Measurements from ENCODE around the gene LSG1.
A peak's percentile ranks its signal among the peaks of the same experiment; 100 is the strongest.
"Not testable (repeated sequence)": the region's sequence is repeated elsewhere in the genome, so short reads cannot be mapped to it uniquely, and the experiment has no call there.

The LSG1 gene

DNA sequence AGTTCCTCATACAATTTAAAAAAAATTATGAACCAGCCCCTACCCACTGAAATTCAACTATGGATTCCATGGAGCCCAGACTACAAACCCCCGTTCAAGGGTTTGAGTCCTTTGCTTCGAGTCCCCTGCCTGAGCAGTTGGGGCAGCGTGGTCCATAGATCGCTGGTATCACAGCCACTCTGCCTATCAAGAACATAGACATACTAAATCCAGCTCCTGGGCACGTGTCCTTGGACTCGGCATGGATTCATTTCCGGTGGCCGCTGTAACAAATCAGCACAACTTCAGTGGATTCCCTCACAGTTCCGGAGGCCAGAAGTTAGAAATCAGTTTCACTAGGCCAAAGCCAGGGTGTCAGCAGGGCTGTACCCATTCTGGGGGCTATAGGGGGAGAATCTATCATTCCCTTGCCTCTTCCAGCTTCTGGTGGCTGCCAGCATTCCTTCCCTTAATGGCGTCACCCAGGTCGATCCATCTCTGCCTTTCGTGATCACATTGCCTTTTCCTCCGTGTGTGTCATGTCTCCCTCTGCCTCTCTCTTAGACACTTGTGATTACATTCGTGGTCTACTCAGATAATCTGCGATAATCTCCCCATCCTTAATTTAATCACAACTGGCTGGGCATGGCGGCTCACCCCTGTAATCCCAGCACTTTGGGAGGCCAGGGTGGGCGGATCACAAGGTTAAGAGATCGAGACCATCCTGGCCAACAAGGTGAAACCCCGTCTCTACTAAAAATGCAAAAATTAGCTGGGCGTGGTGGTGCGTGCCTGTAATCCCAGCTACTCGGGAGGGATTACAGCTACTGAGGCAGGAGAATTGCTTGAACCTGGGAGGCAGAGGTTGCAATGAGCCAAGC lies 34.2 kb downstream of the LSG1 start:
- no peak for DNase-seq (ENCODE audit: low read depth)
- H3K4me3 ChIP-seq (ENCODE audit: low read length), result no peak overlapping the region
- TF ChIP-seq, protein P1, sequence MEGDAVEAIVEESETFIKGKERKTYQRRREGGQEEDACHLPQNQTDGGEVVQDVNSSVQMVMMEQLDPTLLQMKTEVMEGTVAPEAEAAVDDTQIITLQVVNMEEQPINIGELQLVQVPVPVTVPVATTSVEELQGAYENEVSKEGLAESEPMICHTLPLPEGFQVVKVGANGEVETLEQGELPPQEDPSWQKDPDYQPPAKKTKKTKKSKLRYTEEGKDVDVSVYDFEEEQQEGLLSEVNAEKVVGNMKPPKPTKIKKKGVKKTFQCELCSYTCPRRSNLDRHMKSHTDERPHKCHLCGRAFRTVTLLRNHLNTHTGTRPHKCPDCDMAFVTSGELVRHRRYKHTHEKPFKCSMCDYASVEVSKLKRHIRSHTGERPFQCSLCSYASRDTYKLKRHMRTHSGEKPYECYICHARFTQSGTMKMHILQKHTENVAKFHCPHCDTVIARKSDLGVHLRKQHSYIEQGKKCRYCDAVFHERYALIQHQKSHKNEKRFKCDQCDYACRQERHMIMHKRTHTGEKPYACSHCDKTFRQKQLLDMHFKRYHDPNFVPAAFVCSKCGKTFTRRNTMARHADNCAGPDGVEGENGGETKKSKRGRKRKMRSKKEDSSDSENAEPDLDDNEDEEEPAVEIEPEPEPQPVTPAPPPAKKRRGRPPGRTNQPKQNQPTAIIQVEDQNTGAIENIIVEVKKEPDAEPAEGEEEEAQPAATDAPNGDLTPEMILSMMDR (conservative IDR thresholded peaks at IDR 0.05; ENCODE audit: low read length), result no peak

DNA sequence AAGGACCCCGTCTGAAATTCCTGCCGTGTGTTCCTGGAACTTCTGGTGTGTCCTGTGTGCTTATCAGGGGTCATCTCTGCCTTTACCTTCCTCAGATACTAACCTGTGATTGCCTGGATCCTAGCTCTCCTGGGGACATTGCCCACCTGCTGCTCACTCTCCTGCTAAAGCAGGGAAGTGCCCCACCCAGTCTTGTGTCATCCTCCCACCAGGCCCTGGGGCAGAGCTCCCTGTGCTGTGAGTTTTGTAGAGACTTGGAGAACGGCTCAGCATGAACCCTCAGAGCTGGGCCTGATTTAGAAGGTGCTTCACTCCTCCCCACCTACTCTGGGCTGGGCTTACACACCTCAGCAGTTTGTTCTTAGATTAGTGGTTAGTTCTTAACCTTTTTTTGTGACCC lies 34.9 kb downstream of the LSG1 start:
- TF ChIP-seq, protein P1 (conservative IDR thresholded peaks at IDR 0.05; ENCODE audit: low read length), result no peak
- H3K4me3 ChIP-seq (ENCODE audit: low read length), result no peak overlapping the region
- DNase-seq (ENCODE audit: low read depth), result no peak

DNA sequence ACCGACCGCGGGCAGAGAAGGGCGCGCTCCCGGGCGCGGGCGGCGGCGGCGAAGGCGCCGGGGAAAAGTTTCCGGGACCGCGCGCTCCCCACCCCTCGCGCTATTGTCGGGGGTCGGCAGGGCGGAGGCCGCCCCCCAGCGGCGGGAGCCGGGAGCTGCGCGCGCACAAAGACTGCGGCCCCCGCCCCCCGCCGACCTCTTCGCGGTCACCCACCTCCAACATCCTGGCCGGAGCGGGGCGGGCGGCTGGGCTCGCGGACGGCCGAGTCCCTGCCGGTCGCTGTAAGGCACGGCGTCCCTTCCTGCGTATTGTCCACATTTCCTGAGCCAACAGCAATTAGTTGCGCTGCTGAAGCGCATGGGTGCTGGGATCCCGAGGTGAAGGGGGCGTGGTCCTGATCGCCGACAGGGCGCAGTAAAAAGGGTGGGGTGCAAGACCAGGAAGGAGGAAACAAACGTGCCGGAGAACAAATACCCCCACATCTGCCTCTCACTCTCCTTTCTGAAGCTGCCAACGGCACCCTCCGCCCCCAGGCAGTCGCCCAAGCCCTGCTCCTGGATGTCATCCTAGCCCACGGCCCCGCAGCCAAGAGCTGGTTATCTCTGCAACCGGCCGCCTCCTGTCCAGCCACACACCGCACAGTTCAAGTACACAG lies 38.5 kb downstream of the LSG1 start, which contains the start of gene TMEM44:
TMEM44 (minus strand) TSS at position 71 of the 656 bp plus-strand sequence. CDS start 204 bp downstream, outside the sequence.
- TF ChIP-seq, protein P1 (conservative IDR thresholded peaks at IDR 0.05; ENCODE audit: low read length), result peak; percentile 33
- DNase-seq (ENCODE audit: low read depth), result peak; percentile 83
- H3K4me3 ChIP-seq (ENCODE audit: low read length), result peak within 1 kb of the TSS; percentile 78

DNA sequence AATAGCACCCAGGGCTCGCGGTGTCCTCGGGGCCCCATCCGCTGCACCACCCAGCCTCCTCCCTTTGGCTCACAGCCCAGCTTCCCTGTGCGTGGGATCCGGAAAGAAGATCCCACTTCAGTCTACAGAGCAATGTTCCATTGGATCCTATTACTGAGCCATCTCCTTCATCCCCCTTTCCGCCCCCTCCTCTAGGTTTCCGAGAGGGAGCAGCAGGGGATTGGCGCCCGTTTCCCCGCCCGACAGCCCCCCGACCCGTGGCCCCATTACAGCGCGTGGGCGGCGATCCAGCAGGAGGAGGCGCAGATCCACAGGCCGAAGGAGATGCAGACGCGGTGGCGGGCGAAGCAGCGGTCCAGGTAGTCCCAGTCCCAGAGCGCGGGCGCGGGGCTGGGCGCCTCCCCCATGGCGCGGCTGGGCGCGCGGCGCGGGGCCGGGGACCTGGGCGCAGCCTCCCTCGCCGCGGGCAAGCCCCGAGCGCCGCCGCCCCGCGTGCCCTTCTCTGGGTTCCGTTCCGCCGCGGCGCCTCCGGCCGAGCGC lies 39.1 kb downstream of the LSG1 start:
- H3K4me3 ChIP-seq (ENCODE audit: low read length), result peak overlapping the region; percentile 78
- TF ChIP-seq, protein P1 (conservative IDR thresholded peaks at IDR 0.05; ENCODE audit: low read length), result no peak
- DNase-seq (ENCODE audit: low read depth), result peak; percentile 35

DNA sequence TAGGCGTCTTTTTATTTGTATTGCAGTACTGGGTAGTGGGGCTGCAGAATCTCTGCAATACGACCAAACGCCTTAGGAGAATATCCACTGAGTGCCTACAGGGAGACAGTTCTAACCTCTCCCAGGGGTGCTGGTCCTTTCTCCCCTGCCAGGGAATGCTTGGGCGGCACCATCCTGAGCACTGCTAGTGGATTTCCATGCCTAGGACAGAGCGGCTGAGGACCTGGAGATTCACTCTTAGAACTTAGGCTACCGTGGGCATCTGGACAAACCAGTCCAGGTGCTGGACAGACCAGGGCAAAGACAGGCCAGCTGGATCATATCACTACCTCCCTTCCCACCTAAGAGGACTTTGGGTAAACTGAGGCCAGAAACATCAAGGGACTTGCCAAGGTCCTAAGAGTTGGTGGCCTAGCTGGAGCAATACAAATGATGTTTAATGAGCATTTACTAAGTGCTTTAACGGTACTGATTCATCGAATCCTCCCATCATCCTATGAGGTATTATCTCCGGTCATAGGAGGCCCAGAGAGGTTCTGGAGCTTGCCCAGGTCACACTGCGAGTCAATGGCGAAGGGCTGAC lies 39.7 kb downstream of the LSG1 start:
- no peak for DNase-seq (ENCODE audit: low read depth)
- peak overlapping the region; percentile 78 for H3K4me3 ChIP-seq (ENCODE audit: low read length)
- TF ChIP-seq, protein P1 (conservative IDR thresholded peaks at IDR 0.05; ENCODE audit: low read length), result no peak

DNA sequence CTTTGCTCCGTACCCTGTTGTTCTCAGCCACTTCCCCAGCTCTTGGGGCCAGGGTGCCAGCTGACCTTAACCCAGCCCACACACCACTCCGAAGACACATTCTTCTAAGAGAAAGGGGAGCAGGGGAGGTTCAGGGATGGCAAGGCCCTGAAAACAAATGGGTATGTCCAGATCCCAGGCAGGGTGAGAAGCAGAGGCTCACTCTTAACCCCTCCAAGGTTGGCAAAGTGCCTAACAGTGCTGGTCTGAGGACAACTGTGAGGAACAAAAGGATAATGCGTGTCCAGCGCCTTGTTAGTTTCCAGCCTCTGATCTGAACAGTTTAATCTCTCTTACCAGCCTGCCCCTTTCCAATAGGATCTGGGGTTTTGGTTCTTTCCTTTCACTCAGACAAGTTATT lies 40.3 kb downstream of the LSG1 start:
- no peak overlapping the region for H3K4me3 ChIP-seq (ENCODE audit: low read length)
- TF ChIP-seq, protein P1 (conservative IDR thresholded peaks at IDR 0.05; ENCODE audit: low read length), result no peak
- no peak for DNase-seq (ENCODE audit: low read depth)

DNA sequence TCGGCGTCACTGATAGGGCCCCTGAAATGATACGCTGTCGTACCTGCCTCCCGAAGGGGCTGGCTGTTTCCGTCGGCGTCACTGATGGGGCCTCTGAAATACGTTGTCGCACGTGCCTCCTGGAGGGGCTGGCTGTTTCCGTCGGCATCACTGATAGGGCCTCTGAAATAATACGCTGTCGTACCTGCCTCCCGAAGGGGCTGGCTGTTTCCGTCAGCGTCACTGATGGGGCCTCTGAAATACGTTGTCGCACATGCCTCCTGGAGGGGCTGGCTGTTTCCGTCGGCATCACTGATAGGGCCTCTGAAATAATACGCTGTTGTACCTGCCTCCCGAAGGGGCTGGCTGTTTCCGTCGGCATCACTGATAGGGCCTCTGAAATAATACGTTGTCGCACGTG lies 41.3 kb downstream of the LSG1 start:
- not testable (repeated sequence) for DNase-seq (ENCODE audit: low read depth)

More for the DNA sequence above, 41.3 kb downstream of the LSG1 start:
- H3K4me3 ChIP-seq (ENCODE audit: low read length), result not testable (repeated sequence)

Measured in AG10803 (cell line).